ENCODE measurements around the gene BIN1. TPM values are rescaled to one million over a fixed set of nuclear protein-coding genes. Genes with fewer than 3 reads are reported as not detected.
A peak's percentile ranks its signal among the peaks of the same experiment; 100 is the strongest.

BIN1 gene
- total RNA-seq, 6 donors from 2014 or later = 32.3 to 57.0 (median 42.9) TPM

DNA sequence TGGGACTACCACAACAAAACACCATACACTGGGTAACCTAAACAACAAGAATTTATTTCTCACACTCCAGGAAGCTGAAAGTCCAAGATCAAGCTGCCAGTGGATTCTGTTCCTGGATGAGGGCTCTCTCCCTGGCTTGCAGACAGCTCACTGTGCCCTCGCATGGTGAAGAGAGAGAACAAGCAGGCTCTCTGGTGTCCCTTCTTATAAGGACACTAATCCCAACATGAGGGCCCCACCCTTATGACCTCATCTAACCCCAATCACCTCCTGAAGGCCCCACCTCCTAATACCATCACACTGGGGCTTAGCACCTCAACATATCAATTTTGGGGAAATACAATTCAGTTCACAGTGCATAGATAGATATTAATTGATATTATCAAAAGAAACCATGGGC, 83.5 kb downstream of the BIN1 start:
- 100% methylated on average over 1 of the region's 1 CpG for WGBS, 2 donors

GRCh38 chr2:127022817-127023216, 84.1 kb downstream of the BIN1 start:
- ATAC-seq (ENCODE audit: low FRiP score in 2 of 2) (no peak), DNase-seq (no peak)
- TF ChIP-seq EP300 (IDR thresholded peaks at IDR 0.05) = no peak
- no peak for TF ChIP-seq POLR2AphosphoS5 (IDR thresholded peaks at IDR 0.05)
- TF ChIP-seq CTCF (IDR thresholded peaks at IDR 0.05) = no peak
- no peak for TF ChIP-seq POLR2A (IDR thresholded peaks at IDR 0.05)
- Histone ChIP-seq H3K4me1 (peaks cover 4 to 17% (median 10%) of the 10 kb centered on the region in 4 donors), H3K27ac (no peak overlapping the region), H3K9me3 (no peaks in the 10 kb centered on the region), H3K27me3 (peaks cover 0 to 5% (median 0%) of the 10 kb centered on the region in 4 donors), H3K36me3 (no peaks in the 10 kb centered on the region), H3K4me3 (no peak overlapping the region)
- whole genome bisulfite sequencing, 2 donors = 92 to 96% methylated on average over 10 of the region's 10 CpGs

More for the DNA sequence above, 83.5 kb downstream of the BIN1 start:
- Histone ChIP-seq H3K4me3 (no peak overlapping the region), H3K4me1 (peaks cover 4 to 17% (median 10%) of the 10 kb centered on the region in 4 donors), H3K27ac (no peak overlapping the region), H3K36me3 (no peaks in the 10 kb centered on the region), H3K9me3 (no peaks in the 10 kb centered on the region), H3K27me3 (peaks cover 0 to 5% (median 0%) of the 10 kb centered on the region in 4 donors)
- no peak for TF ChIP-seq EP300 (IDR thresholded peaks at IDR 0.05)
- no peak for TF ChIP-seq POLR2AphosphoS5 (IDR thresholded peaks at IDR 0.05)
- no peak for TF ChIP-seq POLR2A (IDR thresholded peaks at IDR 0.05)
- no peak for TF ChIP-seq CTCF (IDR thresholded peaks at IDR 0.05)
- ATAC-seq (ENCODE audit: low FRiP score in 2 of 2) = no peak
- DNase-seq = no peak

DNA sequence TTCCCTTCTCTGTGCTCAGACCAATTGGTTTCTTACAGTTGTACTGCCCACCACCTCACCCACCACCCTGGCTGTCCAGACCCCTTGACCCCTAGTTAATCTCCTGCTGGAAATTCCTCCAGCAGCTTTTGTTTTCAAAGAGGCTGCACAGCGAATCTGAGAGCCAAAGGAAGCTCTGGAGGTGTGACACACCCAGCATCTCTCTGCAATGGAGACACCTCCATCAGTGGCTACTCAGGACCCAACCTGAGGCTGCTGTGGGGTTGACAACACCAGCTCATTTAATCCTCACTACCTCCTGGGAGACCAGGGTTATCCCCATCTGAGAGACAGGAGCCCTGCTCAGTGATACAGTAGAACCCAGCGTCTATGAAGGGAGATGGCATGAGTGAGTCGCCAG, 86.4 kb downstream of the BIN1 start:
- TF ChIP-seq CTCF (IDR thresholded peaks at IDR 0.05) = no peak
- no peak for TF ChIP-seq POLR2AphosphoS5 (IDR thresholded peaks at IDR 0.05)
- no peak overlapping the region for H3K4me3 ChIP-seq
- H3K27me3 ChIP-seq = peaks cover 0 to 5% (median 0%) of the 10 kb centered on the region in 4 donors
- H3K27ac ChIP-seq = no peak overlapping the region
- H3K9me3 ChIP-seq = no peaks in the 10 kb centered on the region
- no peaks in the 10 kb centered on the region for H3K36me3 ChIP-seq
- ATAC-seq (ENCODE audit: low FRiP score in 2 of 2) (no peak), DNase-seq (no peak)
- peaks cover 0 to 12% (median 7%) of the 10 kb centered on the region in 4 donors for H3K4me1 ChIP-seq
- 61 to 65% methylated on average over 3 of the region's 3 CpGs for WGBS, 2 donors

- no peaks in the 10 kb centered on the region for H3K36me3 ChIP-seq
- no peaks in the 10 kb centered on the region for H3K9me3 ChIP-seq
- ATAC-seq (ENCODE audit: low FRiP score in 2 of 2) = no peak
- H3K27ac ChIP-seq = no peak overlapping the region
- no peaks in the 10 kb centered on the region for H3K27me3 ChIP-seq
- no peak for TF ChIP-seq POLR2AphosphoS5 (IDR thresholded peaks at IDR 0.05)
- WGBS, 2 donors = 94 to 95% methylated on average over 5 of the region's 5 CpGs
- no peak overlapping the region for H3K4me3 ChIP-seq
- H3K4me1 ChIP-seq = no peaks in the 10 kb centered on the region
- DNase-seq = no peak
These were observed 89.4 kb downstream of the BIN1 start for GRCh38 chr2:127017548-127017947.

GRCh38 chr2:127016329-127016728, 90.6 kb downstream of the BIN1 start:
- no peaks in the 10 kb centered on the region for H3K4me1 ChIP-seq
- ATAC-seq (ENCODE audit: low FRiP score in 2 of 2) (peak in 1 of 2 donors; percentile 3), DNase-seq (peak in 1 of 2 donors; percentile 73)
- H3K27ac ChIP-seq = no peak overlapping the region
- no peak overlapping the region for H3K4me3 ChIP-seq
- no peaks in the 10 kb centered on the region for H3K9me3 ChIP-seq
- TF ChIP-seq POLR2AphosphoS5 (IDR thresholded peaks at IDR 0.05) (no peak), POLR2A (IDR thresholded peaks at IDR 0.05) (no peak), CTCF (IDR thresholded peaks at IDR 0.05) (no peak), EP300 (IDR thresholded peaks at IDR 0.05) (no peak)
- H3K36me3 ChIP-seq = no peaks in the 10 kb centered on the region
- WGBS, 2 donors = 94 to 97% methylated on average over 16 to 24 of the region's 24 CpGs
- no peaks in the 10 kb centered on the region for H3K27me3 ChIP-seq
